ENCODE data around the gene KIF3B.
A peak's percentile ranks its signal among the peaks of the same experiment; 100 is the strongest.

Gene KIF3B

GRCh38 chr20:32329817-32330554 is 52.5 kb downstream of the KIF3B start:
- H3K4me3 ChIP-seq (ENCODE audit: low read depth, low read length) = no peak overlapping the region
- no peak for TF ChIP-seq CTCF (IDR thresholded peaks at IDR 0.05; ENCODE audit: low read depth, low read length, missing control alignments)
- DNase-seq (ENCODE audit: low read depth) = no peak

GRCh38 chr20:32330555-32330897 is 53.1 kb downstream of the KIF3B start:
- TF ChIP-seq CTCF (IDR thresholded peaks at IDR 0.05; ENCODE audit: low read depth, low read length, missing control alignments) = no peak
- no peak for DNase-seq (ENCODE audit: low read depth)
- H3K4me3 ChIP-seq (ENCODE audit: low read depth, low read length) = no peak overlapping the region

- no peak for TF ChIP-seq CTCF (IDR thresholded peaks at IDR 0.05; ENCODE audit: low read depth, low read length, missing control alignments)
- DNase-seq (ENCODE audit: low read depth) = peak; percentile 33
- H3K4me3 ChIP-seq (ENCODE audit: low read depth, low read length) = no peak overlapping the region
Measured at GRCh38 chr20:32332614-32333013, 55.2 kb downstream of the KIF3B start.

GRCh38 chr20:32333181-32333987 is 55.9 kb downstream of the KIF3B start:
- H3K4me3 ChIP-seq (ENCODE audit: low read depth, low read length) = no peak overlapping the region
- DNase-seq (ENCODE audit: low read depth) = peak; percentile 85
- no peak for TF ChIP-seq CTCF (IDR thresholded peaks at IDR 0.05; ENCODE audit: low read depth, low read length, missing control alignments)

- TF ChIP-seq CTCF (IDR thresholded peaks at IDR 0.05; ENCODE audit: low read depth, low read length, missing control alignments) = no peak
- peak; percentile 73 for DNase-seq (ENCODE audit: low read depth)
- H3K4me3 ChIP-seq (ENCODE audit: low read depth, low read length) = no peak overlapping the region; the same call in 1 of the 2 replicates
Measured at GRCh38 chr20:32333988-32334885, 56.8 kb downstream of the KIF3B start.

GRCh38 chr20:32336918-32337347 is 59.5 kb downstream of the KIF3B start:
- TF ChIP-seq CTCF (IDR thresholded peaks at IDR 0.05; ENCODE audit: low read depth, low read length, missing control alignments) = peak; percentile 64
- no peak for DNase-seq (ENCODE audit: low read depth)
- no peak overlapping the region for H3K4me3 ChIP-seq (ENCODE audit: low read depth, low read length)

Data from GM12864 (cell line).